ENCODE data around the gene B3GALT6. TPM values are rescaled to one million over a fixed set of nuclear protein-coding genes. Genes with fewer than 3 reads are reported as not detected.

B3GALT6 gene
- total RNA-seq, 1 experiment from 2014 or later, result 27.1 TPM

DNA sequence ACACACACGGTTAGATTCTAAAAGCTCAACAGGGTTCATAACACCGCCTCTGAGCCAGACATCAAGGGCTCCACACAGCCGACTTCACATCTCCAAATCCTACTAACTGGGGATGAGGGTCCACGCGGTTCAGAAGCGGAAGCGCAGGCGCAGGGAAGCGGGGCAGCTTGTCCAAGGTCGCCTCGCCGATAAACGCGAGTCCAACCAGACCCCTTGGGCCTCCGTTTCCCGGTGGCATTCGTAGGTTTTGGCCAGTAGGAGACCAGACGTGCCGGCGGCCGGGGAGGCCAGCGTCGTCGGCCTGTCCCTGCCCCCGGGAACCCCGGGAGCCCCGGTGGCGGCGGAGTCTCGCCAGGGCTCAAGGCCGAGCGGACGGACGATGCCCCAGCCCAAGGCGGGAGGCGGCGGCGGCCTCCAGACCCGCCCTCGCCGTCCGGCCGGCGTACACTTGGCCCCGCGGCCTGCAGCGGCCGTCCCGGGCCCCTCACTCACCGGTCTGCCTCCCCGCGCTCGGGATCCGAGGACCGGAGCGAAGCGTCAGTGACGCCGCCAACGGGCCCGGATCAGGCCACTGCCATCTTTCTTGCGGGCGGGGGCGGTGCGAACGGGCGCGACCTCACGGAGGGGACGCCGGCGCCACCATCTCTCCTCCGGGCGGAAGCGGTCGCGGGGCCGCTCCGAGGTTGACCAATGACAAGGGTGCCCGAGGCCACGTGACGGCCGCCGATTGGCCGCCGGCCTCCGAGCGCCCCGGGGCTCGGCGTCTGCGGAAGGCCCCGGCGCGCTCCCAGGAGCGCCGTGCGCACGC lies 433 bp upstream of the B3GALT6 start, which contains the start of gene SDF4:
Gene SDF4 (minus strand): TSS at position 602 of the 808 bp plus-strand sequence. CDS start 3,229 bp downstream, outside the sequence.
- no peaks in the 10 kb centered on the region for H3K9me3 ChIP-seq (ENCODE audit: control insufficient read depth, low read depth, low read length)
- H2BK120ac ChIP-seq (ENCODE audit: low read depth, low read length, poor library complexity, severe bottlenecking), result no peak within 1 kb of the TSS
- H2BK15ac ChIP-seq (ENCODE audit: low read depth, low read length), result no peak within 1 kb of the TSS
- no peaks in the 10 kb centered on the region for H3K4me1 ChIP-seq (ENCODE audit: insufficient read depth, low read length)
- no peak within 1 kb of the TSS for H3K27ac ChIP-seq (ENCODE audit: insufficient read length, low read depth, low read length)
- peaks cover 6% of the 10 kb centered on the region for H3K23me2 ChIP-seq (ENCODE audit: insufficient read length, low read depth, low read length, poor library complexity, severe bottlenecking)
- Mint-ChIP-seq H3K4me1 (peaks cover 15 to 21% of the 10 kb centered on the region in 2 experiments), H3K27me3 (ENCODE audit: low read depth) (no peaks in the 10 kb centered on the region), H3K9me3 (peaks cover 0 to 4% of the 10 kb centered on the region in 2 experiments; a peak in 1 of 5 replicates), H3K27ac (peak within 1 kb of the TSS; percentile 58 to 93 (median 62); a peak in 3 of 7 replicates), H3K4me3 (peak within 1 kb of the TSS; percentile 90 to 93), H3K36me3 (ENCODE audit: insufficient read depth in 1 of 3, low read depth in 3 of 3) (peaks cover 17 to 39% (median 37%) of the 10 kb centered on the region in 3 experiments)
- H4K20me1 ChIP-seq (ENCODE audit: control insufficient read depth, insufficient read depth, insufficient read length), result no peaks in the 10 kb centered on the region
- H3K4ac ChIP-seq (ENCODE audit: low read depth, low read length), result no peak within 1 kb of the TSS
- no peak within 1 kb of the TSS for H4K8ac ChIP-seq (replicated peaks; ENCODE audit: insufficient read length, low read depth, low read length)
- no peak within 1 kb of the TSS for H2BK20ac ChIP-seq (ENCODE audit: low read depth, low read length, poor library complexity, severe bottlenecking)
- no peak within 1 kb of the TSS for H2BK12ac ChIP-seq (ENCODE audit: insufficient read length, low read depth, low read length)
- H3K56ac ChIP-seq (ENCODE audit: insufficient read length, low read depth, low read length), result no peak within 1 kb of the TSS
- H3K9ac ChIP-seq (ENCODE audit: extremely low read depth, insufficient read length, low read length), result peak within 1 kb of the TSS; percentile 43
- no peak within 1 kb of the TSS for H4K91ac ChIP-seq (ENCODE audit: insufficient read length, low read depth, low read length)
- no CpG with 5 or more reads among the region's 99 CpGs for WGBS (ENCODE audit: extremely low coverage, insufficient read length, low lambda C conversion rate)
- H3K27me3 ChIP-seq (ENCODE audit: insufficient read depth, low read length), result no peaks in the 10 kb centered on the region
- H2BK5ac ChIP-seq (ENCODE audit: insufficient read length, low read length), result no peak within 1 kb of the TSS
- H3K79me1 ChIP-seq (ENCODE audit: insufficient read depth, low read depth, low read length, poor library complexity, severe bottlenecking), result peaks cover 2% of the 10 kb centered on the region
- TF ChIP-seq, protein P1, sequence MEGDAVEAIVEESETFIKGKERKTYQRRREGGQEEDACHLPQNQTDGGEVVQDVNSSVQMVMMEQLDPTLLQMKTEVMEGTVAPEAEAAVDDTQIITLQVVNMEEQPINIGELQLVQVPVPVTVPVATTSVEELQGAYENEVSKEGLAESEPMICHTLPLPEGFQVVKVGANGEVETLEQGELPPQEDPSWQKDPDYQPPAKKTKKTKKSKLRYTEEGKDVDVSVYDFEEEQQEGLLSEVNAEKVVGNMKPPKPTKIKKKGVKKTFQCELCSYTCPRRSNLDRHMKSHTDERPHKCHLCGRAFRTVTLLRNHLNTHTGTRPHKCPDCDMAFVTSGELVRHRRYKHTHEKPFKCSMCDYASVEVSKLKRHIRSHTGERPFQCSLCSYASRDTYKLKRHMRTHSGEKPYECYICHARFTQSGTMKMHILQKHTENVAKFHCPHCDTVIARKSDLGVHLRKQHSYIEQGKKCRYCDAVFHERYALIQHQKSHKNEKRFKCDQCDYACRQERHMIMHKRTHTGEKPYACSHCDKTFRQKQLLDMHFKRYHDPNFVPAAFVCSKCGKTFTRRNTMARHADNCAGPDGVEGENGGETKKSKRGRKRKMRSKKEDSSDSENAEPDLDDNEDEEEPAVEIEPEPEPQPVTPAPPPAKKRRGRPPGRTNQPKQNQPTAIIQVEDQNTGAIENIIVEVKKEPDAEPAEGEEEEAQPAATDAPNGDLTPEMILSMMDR (conservative IDR thresholded peaks at IDR 0.05), result no peak
- no peak within 1 kb of the TSS for H2AK5ac ChIP-seq (ENCODE audit: insufficient read length, low read length)
- H3K23ac ChIP-seq (ENCODE audit: insufficient read length, low read depth, low read length), result no peak within 1 kb of the TSS
- peak within 1 kb of the TSS; percentile 59 for H3K14ac ChIP-seq (ENCODE audit: insufficient read depth, low read length)
- H4K5ac ChIP-seq (ENCODE audit: insufficient read length, low read depth, low read length), result no peak within 1 kb of the TSS
- H3K4me2 ChIP-seq (ENCODE audit: insufficient read depth, insufficient read length, low read length), result peak within 1 kb of the TSS; percentile 71
- peak; percentile 97 for DNase-seq
- no peak within 1 kb of the TSS for H3K18ac ChIP-seq (ENCODE audit: insufficient read length, low read depth, low read length)
- no peak within 1 kb of the TSS for H2AFZ ChIP-seq (ENCODE audit: low read length)
- H3K79me2 ChIP-seq (ENCODE audit: insufficient read depth, low read length), result peaks cover 2% of the 10 kb centered on the region; the same call in 1 of the 2 replicates
- no peak within 1 kb of the TSS for H3T11ph ChIP-seq (ENCODE audit: low read length)

Measured in H9 (cell line).